NCI-H1105 treated with DMSO at 0.1 percent for 48 hours (cell line): Measurements from ENCODE around the gene CEMIP2.
"Not testable (repeated sequence)": the region's sequence is repeated elsewhere in the genome, so short reads cannot be mapped to it uniquely, and the experiment has no call there.

Experiments
- DNase-seq: peaks from one replicate; lab custom pipeline; 2025; lab: John Stamatoyannopoulos, UW

The CEMIP2 gene

GRCh38 chr9:71768388-71769174 is at the start of gene CEMIP2:
CEMIP2 (minus strand) TSS chr9:71768513; CDS start chr9:71750373, 18,140 bp downstream.
- DNase-seq: peak; percentile 84

DNA sequence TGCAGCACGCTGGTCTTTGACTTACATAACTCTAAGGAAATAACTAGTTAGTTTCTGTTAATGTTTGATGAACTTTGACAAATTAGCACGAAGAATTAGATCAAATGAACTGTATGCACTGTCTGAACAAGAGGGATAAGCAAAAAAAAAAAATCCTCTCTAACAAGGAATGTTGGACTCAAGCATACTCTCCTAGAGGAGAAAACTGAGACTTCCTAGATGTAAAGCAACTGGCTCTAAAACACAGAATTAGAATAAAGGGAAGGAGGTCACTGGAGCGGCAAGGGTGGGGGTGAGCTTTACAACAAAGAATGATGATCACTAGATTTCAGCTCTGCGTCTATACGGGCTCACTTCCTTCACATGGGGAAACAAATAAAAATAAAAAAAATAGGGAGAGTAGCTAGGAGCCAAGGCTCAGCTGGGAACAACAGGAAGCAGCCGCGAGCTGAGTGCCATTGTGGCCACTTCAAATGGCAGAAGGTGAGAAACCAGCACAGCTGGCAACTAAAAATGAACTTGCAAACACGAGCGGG is 48.7 kb upstream of the CEMIP2 start:
- DNase-seq: peak; percentile 23

GRCh38 chr9:71814815-71815214 is 46.5 kb upstream of the CEMIP2 start:
- no peak for DNase-seq

DNA sequence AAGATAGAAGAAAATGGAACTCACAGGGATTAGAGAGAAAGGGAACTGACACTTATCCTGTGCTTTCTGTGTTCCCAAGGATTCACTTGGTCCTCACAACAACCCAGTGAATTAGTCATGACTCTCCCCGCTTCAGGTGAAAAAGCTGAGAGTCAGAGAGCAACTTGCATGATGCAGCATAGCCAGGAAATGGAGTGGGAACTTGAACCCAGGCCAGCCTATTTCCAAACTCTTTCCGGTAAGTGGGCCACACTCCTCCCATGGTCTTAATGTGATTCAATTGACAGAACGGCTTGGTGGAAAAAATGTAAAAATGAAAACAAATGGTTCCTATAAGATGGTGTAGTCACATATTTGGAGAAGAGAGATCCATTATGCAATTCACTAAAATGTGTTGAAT is 45.9 kb upstream of the CEMIP2 start:
- no peak for DNase-seq

GRCh38 chr9:71812385-71812784 is 44.1 kb upstream of the CEMIP2 start:
- no peak for DNase-seq

GRCh38 chr9:71808068-71808467 is 39.8 kb upstream of the CEMIP2 start:
- no peak for DNase-seq

- peak; percentile 86 for DNase-seq
Measured at GRCh38 chr9:71806901-71807307, 38.6 kb upstream of the CEMIP2 start.

DNA sequence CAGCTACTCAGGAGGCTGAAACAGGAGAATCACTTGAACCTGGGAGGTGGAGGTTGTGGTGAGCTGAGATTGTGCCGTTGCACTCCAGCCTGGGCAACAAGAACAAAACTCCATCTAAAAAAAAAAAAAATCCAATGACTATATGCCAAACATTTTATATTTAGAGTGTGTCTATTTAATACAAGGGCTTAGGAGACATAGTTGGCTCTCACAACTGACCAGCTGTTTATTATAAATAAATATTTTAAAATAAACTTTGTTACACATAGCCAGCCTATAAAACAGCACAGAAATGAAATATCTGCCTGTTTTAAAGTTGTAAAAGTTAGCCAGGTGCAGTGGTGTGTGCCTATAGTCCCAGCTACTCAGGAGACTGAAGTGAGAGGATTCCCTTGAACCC is 36.8 kb upstream of the CEMIP2 start:
- DNase-seq: not testable (repeated sequence)

GRCh38 chr9:71801826-71802225 is 33.5 kb upstream of the CEMIP2 start:
- DNase-seq: no peak

DNA sequence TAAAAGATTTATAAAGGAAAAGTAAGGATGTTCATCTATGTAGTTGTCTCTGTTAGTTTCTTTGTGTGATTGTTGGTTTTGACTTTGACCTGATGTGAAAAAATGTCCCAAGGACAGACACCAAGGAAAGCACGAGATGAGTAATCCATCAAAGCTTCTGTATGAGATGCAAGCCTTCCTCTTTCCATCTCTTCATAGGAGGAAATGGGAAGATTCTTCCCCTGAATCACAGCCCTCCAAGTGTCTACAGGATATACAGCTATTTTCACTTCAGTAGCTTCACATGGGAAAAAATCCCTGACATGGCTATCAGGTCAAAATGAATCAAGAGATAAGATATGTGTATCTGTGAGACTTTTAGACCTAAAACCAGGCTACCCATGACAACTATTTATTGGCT is 29.0 kb upstream of the CEMIP2 start:
- DNase-seq: no peak

DNA sequence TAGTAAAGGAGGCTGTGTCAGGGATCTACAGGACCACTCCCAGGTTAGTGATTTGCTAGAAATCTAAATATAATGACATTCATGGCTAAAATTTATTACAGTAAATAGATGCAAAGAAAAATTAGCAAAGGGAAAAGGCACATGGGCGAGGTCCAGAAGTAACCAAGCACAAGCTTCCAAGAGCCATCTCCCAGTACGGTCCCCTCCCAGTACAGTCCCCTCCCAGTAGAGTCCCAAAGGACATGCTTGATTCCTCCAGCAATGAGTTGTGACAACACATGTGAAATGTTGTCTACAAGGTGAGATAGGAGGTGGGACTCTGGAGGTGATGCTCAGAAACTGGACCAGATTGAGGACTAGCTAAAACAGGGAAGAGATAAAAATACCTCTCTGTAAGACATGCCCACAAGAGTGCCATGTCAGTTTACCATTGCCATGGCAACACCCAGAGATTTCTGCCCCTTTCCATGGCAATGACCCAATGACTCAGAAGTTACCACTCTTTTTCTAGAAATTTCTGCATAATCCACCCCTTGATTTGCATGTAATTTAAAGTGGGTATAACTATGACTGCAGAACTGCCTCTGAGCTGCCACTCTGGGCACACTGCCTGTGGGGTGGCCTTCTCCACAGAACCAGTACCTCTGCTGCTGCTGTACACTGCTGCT is 27.9 kb upstream of the CEMIP2 start:
- no peak for DNase-seq

DNA sequence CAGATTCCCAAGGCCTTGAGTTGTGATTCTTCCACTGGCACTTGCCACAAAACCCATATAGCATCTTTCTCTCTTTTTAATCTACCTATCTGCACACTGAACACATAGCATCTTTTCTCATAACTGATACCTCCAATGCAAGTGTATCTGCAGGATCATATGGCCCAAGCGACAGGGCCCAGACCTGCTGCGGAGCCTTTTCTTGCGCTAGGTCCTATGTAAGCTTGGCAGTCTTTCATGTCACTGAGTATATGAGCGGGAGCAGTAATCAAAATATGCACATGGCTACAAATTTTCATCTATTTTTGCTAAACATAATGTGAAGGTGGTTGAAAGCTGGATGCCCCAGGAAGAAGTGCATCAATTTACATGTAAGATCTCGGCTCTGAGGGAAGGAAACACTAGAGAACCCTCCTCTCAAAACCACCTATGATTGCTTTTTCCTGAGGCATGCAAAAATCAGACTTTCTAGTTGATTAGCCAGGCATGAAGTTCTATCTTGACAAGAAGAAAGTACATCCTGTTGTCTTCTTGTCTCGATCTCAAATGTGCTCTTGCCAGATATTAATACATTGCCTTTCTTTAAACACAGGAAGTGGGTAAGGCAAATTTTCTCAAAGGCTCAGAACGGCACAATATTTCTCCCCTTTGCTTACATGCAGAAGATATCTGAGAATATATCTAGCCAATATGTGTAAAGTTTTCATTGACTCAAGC is 26.9 kb upstream of the CEMIP2 start:
- no peak for DNase-seq

DNA sequence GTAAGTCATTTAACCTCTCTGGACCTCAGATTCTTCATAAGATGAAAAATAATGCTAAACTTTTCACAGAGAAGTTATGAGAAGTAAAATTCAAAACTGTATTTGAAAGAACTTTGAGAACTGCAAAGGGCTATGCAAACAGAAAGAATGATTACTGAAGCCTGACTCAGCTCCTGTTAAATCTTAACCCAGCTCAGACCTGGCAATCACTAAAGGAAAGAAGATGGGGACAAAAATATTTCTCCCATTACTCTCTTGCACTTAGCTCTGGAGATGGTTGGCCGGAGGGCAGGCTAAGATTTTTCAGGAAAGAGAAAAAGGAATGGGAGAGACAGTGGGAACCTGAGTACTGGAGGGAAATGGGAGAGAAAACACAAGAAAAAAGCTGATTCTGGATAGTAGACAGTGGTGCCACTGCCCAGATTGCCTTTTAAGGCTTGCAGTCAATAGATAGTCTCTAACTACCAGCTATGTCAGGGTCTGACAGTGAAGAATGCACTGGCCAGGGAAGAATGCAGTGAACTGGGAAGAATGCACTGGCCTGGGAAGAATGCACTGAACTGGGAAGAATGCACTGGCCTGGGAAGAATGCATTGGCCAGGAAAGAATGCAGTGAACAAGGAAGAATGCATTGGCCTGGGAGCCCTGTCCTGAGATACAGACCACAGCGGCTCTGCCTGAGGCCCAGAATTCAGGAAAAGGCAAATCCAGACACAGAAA is 25.2 kb upstream of the CEMIP2 start:
- no peak for DNase-seq

DNA sequence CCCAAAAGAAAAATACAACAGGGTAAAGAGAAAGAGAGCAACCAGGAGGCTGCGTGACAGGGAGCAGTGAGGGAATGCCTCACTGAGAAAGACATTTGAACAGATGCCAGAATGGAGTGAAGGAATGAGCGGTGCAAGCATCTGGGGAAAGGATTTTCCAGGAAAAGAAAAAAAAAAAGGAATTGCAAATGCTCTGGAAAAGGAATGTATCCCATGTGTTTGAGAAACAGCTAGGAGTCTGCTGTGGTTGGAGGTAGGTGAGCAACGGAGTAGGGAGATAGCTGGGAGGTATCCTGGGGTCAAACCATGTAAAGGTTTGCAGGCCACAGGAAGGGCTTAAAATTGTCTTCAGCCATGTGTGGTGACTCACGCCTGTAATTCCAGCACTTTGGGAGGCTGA is 23.6 kb upstream of the CEMIP2 start:
- DNase-seq: no peak

DNA sequence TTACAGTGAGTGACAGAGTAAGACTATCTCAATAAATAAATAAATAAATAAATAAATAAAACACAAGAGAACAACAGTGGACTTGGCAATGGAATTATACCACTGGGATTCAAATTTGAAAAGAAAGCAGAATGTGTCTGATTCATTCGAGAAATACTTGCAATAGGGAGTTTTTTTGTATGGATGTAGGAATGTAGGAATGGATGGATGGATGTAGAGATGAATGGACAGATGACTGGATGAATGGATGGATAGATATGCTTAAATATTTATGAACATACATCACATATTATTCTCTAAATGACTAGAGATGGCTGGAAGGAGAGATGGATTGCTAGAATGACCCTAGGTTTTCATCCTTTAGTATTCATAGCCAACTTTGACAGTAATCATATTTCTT is 22.0 kb upstream of the CEMIP2 start:
- DNase-seq: no peak

- peak; percentile 48 for DNase-seq
Measured at GRCh38 chr9:71783120-71783523, 14.8 kb upstream of the CEMIP2 start.

GRCh38 chr9:71781391-71781790 is 13.1 kb upstream of the CEMIP2 start:
- no peak for DNase-seq

GRCh38 chr9:71780953-71781352 is 12.6 kb upstream of the CEMIP2 start:
- DNase-seq: no peak

GRCh38 chr9:71778085-71778484 is 9.8 kb upstream of the CEMIP2 start:
- no peak for DNase-seq

DNA sequence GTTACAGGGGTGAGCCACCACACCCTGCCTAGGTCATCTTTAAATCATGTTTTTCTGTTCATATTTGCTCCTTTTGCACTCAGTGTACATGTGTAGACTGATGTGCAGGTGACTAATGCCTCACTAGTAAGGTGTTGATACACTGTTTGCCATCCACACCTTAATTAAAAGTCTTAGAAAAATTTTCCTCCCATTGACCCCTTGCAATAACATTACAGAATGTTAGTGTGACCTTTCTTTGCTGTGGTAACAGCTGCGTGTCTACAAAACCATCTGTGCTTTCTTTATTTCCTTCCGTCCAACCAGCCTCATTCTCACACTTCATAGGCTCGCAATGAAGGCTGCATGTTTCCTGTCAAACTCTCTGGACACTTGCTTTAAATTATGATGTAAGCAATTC is 6.6 kb upstream of the CEMIP2 start:
- DNase-seq: no peak

DNA sequence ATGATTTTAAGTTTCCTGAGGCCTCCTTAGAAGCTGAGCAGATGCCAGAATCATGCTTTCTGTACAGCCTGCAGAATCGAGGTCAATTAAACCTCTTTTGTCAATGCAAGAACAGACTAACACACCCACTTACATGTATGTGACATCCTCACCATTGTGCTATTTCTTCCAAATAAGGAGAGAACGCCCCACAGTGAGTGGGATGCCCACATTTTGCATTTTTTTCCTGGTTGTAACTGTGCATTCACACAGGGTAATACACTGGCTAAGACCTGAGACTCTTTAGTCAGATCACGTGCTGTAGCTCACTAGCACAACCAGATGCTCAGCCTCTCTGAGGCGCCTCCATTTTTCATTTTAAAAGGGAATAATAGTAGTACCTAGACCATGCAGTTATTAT is 4.4 kb upstream of the CEMIP2 start:
- no peak for DNase-seq

- no peak for DNase-seq
Measured at GRCh38 chr9:71770170-71770569, 1.9 kb upstream of the CEMIP2 start.
